Ecto neural progenitor cell (in vitro differentiated cells): ENCODE data around the gene FKBP10.
"Not testable (repeated sequence)": the region's sequence is repeated elsewhere in the genome, so short reads cannot be mapped to it uniquely, and the experiment has no call there.

Experiments used
- DNase-seq: peaks from one replicate; pipeline ENCODE4 v3.0.0-alpha.2; 2018; ENCODE audit warnings: low spot score

The FKBP10 gene

GRCh38 chr17:41810659-41811548 lies 1.9 kb upstream of the FKBP10 start:
- no peak for DNase-seq

GRCh38 chr17:41811549-41812380 lies 1.0 kb upstream of the FKBP10 start, which contains the start of gene P3H4:
Gene P3H4 (minus strand): TSS chr17:41811949. CDS start chr17:41811915, 34 bp downstream.
- DNase-seq, result peak; percentile 93

GRCh38 chr17:41813152-41813680 lies 412 bp downstream of the FKBP10 start:
- DNase-seq, result no peak

GRCh38 chr17:41813699-41814124 lies 908 bp downstream of the FKBP10 start:
- no peak for DNase-seq

- no peak for DNase-seq
Measured at GRCh38 chr17:41814195-41814594, 1.4 kb downstream of the FKBP10 start.

- no peak for DNase-seq
Measured at GRCh38 chr17:41816637-41817320, 4.0 kb downstream of the FKBP10 start.

- no peak for DNase-seq
Measured at GRCh38 chr17:41818024-41818423, 5.2 kb downstream of the FKBP10 start.

GRCh38 chr17:41821776-41822175 lies 9.0 kb downstream of the FKBP10 start:
- no peak for DNase-seq

GRCh38 chr17:41822216-41823140 lies 9.7 kb downstream of the FKBP10 start:
- DNase-seq, result no peak

GRCh38 chr17:41823141-41823524 lies 10.3 kb downstream of the FKBP10 start:
- DNase-seq, result no peak

GRCh38 chr17:41823580-41823979 lies 10.8 kb downstream of the FKBP10 start:
- no peak for DNase-seq

- no peak for DNase-seq
Measured at GRCh38 chr17:41824086-41824485, 11.3 kb downstream of the FKBP10 start.

- no peak for DNase-seq
Measured at GRCh38 chr17:41825175-41825845, 12.5 kb downstream of the FKBP10 start.

- DNase-seq, result not testable (repeated sequence)
Measured at GRCh38 chr17:41829961-41830360, 17.2 kb downstream of the FKBP10 start.

GRCh38 chr17:41835214-41835799 lies 22.5 kb downstream of the FKBP10 start:
- DNase-seq, result no peak

GRCh38 chr17:41835800-41836549 lies 23.2 kb downstream of the FKBP10 start, which contains the start of gene NT5C3B:
Gene NT5C3B (minus strand): TSS chr17:41836232. CDS start chr17:41836193, 39 bp downstream.
- peak; percentile 87 for DNase-seq

- DNase-seq, result no peak
Measured at GRCh38 chr17:41836550-41837196, 23.9 kb downstream of the FKBP10 start.

- no peak for DNase-seq
Measured at GRCh38 chr17:41837761-41838538, 25.1 kb downstream of the FKBP10 start, which contains the start of gene KLHL10. Gene KLHL10 (plus strand): TSS chr17:41837825. CDS start chr17:41837933, 108 bp downstream.
